ENCODE measurements around the gene HTRA1. TPM values are rescaled to one million over a fixed set of nuclear protein-coding genes. Genes with fewer than 3 reads are reported as not detected.

Gene HTRA1
- total RNA-seq, 1 experiment from 2014 or later: 0.39 TPM

GRCh38 chr10:122559228-122559627, 97.9 kb downstream of the HTRA1 start:
- Histone ChIP-seq H3K79me2 (ENCODE audit: insufficient read depth, low read length) (no peaks in the 10 kb centered on the region), H3K36me3 (ENCODE audit: control insufficient read depth in 1 of 2, insufficient read depth in 2 of 2, low read length in 2 of 2) (no peaks in the 10 kb centered on the region), H3K9ac (ENCODE audit: low read length) (no peak overlapping the region), H3K4me2 (ENCODE audit: low read length) (no peak overlapping the region), H3K4me3 (replicated peaks in 1 of 2; ENCODE audit: low read depth in 1 of 2, low read length in 2 of 2) (no peak overlapping the region), H3K9me2 (ENCODE audit: insufficient read depth) (no peaks in the 10 kb centered on the region), H2AFZ (ENCODE audit: low read depth, low read length, poor library complexity, severe bottlenecking) (no peak overlapping the region), H4K20me1 (ENCODE audit: insufficient read depth) (no peaks in the 10 kb centered on the region), H3K4me1 (ENCODE audit: control insufficient read depth in 1 of 2, insufficient read depth in 2 of 2, low read length in 2 of 2) (peaks cover 0 to 8% of the 10 kb centered on the region in 2 experiments; a peak in 1 of 4 replicates), H3K27ac (ENCODE audit: low read depth, low read length) (no peak overlapping the region; the same call in 1 of the 2 replicates), H3K27me3 (ENCODE audit: insufficient read depth, low read length) (peaks cover 49% of the 10 kb centered on the region), H3K9me3 (ENCODE audit: control insufficient read depth in 1 of 2, insufficient read depth in 1 of 2, low read depth in 1 of 2, low read length in 2 of 2) (no peaks in the 10 kb centered on the region)
- DNase-seq (ENCODE audit: low read depth, low spot score): no peak
- ChIA-PET CTCF (no interaction called here), RAD21 (ENCODE audit: low non-redundant PET in 1 of 2, low total read pairs in 2 of 2, uncharacterized antibody in 2 of 2, unreplicated experiment in 2 of 2) (no interaction called here), POLR2A (no interaction called here)
- no peak for ATAC-seq
- intact Hi-C loops (cut with micrococcal nuclease): no loop called here
- TF ChIP-seq POLR2AphosphoS5 (IDR thresholded peaks at IDR 0.05; ENCODE audit: low read depth, low read length) (no peak), MAX (IDR thresholded peaks at IDR 0.05) (no peak), RAD21 (IDR thresholded peaks at IDR 0.05; ENCODE audit: low read depth) (no peak), EZH2 (IDR thresholded peaks at IDR 0.05) (no peak), CBX3 (IDR thresholded peaks at IDR 0.05; ENCODE audit: low read depth) (no peak), ATF3 (IDR thresholded peaks at IDR 0.05) (no peak), EGR1 (IDR thresholded peaks at IDR 0.05; ENCODE audit: low read depth) (no peak), SRF (IDR thresholded peaks at IDR 0.05; ENCODE audit: low read depth) (no peak), CTCF (IDR thresholded peaks at IDR 0.05 in 2 of 3, conservative IDR thresholded peaks at IDR 0.05 in 1 of 3; ENCODE audit: borderline replicate concordance in 1 of 3, insufficient read depth in 1 of 3, low read depth in 2 of 3, low read length in 2 of 3) (no peak), ELF1 (IDR thresholded peaks at IDR 0.05; ENCODE audit: borderline replicate concordance, low read depth) (no peak), ZNF274 (IDR thresholded peaks at IDR 0.05; ENCODE audit: low read depth, low read length) (no peak)
- BruUV-seq (replicated peaks): no TSS peak
